ENCODE results near the gene OSTM1.
"Not testable (repeated sequence)": the region's sequence is repeated elsewhere in the genome, so short reads cannot be mapped to it uniquely, and the experiment has no call there.

Gene OSTM1

DNA sequence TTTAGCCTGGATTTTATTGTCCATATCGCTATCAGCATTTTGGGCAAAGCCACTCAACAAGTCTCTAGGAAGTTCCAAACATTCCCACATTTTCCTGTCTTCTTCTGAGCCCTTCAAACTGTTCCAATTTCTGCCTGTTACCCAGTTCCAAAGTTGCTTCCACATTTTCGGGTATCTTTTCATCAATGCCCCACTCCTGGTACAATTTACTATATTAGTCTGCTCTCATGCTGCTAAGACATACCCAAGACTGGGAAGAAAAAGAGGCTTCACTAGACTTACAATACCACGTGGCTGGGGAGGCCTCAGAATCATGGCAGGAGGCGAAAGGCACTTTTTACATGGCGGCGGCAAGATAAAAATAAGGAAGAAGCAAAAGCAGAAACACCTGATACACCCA lies 58.3 kb downstream of the OSTM1 start:
- not testable (repeated sequence) for DNase-seq

GRCh38 chr6:108013787-108014439 lies 60.6 kb downstream of the OSTM1 start:
- no peak for DNase-seq

- no peak for DNase-seq
Measured at GRCh38 chr6:108009894-108010293, 64.6 kb downstream of the OSTM1 start.

DNA sequence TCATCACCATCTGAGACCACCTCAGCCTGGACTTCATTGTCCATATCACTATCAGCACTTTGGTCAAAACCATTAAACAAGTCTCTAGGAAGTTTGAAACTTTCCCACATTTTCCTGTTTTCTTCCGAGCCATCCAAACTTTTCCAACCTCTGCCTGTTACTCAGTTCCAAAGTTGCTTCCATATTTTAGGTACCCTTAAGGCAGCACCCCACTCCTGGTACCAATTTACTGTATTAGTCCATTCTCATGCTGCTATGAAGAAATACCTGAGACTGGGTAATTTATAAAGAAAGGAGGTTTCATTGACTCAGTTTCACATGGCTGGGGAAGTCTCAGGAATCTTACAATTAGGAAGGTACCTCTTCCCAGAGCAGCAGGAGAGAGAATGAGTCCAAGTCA lies 65.3 kb downstream of the OSTM1 start:
- DNase-seq, result not testable (repeated sequence)

- DNase-seq, result no peak
Measured at GRCh38 chr6:108008363-108008762, 66.2 kb downstream of the OSTM1 start.

GRCh38 chr6:108005961-108006360 lies 68.6 kb downstream of the OSTM1 start:
- no peak for DNase-seq

DNA sequence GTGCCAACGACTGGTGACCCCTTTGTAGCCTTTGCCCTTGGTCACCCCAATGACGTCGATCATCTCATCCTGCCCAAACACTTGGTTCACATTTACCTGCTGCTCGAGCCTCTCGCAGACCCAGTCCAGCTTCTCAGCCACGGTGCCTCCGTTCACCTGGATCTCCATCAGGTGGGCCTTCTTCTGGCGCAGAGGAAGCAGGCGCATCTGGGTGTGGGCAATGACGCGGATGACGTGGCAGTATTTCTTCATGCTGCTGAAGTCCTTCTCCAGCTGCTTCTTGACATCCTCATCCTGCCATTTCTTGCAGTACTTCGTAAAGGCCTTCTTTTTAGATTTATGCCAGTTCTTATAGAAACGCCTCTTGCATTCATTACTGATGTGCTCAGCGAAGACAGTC lies 69.7 kb downstream of the OSTM1 start:
- no peak for DNase-seq

DNA sequence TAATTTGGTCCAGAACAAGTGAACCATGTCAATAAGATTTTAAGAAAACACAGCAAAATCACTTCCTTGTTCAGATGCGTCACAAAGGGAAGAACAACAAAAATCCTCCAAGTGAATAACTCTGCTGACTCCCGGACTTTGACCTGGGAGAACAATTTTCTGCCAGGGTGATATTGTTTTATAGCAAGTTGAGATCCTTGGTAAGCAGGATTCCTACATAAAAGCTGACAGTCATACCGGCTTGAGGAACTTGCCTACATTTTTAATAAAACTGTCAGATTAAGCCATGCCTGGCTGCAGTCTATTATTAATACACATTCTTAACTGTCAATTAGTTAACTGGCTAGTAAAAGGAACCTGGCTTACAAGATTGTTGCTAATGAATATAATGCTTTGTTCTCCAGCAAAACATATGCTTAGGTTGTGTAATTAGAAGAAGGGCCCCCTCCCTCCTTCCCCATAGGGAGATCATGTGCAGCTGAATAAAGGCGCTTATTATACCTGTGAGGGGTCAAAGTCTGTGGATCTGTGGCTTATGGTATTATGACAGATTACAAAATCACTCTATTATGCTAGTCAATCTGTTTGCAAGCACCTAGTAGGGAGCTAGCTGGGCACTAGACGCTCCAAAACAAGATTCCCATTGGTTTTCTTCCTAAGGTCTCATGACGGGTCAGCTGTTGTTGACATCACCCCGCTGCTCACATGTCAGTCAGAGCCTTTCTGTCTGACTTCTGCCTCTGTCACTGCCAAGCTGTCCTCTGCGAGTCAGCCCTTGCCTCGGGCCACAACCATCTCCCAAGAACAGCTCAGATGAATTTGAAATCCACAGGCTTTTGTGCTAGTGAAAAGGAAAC lies 71.9 kb downstream of the OSTM1 start:
- no peak for DNase-seq

DNA sequence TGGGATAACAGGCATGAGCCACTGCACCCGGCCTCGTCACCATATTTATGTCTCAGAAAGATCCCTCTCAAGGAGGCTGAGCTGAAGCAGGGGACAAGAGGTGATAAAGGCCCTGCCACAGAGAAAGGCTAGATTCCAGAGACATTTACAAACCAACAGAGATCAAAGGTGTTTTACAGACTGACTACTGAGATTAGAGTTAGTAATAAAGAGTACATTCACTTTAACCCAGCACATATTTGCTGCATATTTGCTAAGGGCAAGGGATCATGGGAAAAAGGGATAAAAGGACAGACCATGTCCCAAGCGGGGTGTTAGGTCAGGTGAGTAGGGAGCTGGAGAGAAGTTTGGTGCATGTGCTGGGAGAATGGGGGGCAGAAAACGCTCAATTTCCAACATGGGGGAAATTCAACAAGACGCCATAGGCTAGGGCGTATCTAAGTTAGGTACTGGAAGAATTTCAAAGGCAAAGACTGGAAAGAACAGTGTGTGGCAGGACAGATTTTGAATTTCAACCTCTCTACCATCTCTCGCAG lies 72.8 kb downstream of the OSTM1 start:
- no peak for DNase-seq

DNA sequence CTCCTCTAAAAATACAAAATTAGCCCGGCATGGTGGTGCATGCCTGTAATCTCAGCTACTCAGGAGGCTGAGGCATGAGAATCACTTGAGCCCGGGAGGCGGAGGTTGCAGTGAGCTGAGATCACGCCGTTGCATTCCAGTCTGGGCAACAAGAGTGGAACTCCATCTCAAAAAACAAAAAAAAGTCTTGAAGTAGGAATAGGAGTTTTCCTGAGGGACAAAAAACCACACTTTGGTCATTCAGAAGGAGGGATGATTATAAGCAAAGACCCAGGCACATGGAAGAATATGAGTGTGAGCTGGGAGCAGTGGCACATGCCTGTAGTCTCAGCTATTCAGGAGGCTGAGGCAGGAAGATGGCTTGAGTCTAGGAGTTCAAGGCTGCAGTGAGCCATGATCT lies 74.3 kb downstream of the OSTM1 start:
- not testable (repeated sequence) for DNase-seq

DNA sequence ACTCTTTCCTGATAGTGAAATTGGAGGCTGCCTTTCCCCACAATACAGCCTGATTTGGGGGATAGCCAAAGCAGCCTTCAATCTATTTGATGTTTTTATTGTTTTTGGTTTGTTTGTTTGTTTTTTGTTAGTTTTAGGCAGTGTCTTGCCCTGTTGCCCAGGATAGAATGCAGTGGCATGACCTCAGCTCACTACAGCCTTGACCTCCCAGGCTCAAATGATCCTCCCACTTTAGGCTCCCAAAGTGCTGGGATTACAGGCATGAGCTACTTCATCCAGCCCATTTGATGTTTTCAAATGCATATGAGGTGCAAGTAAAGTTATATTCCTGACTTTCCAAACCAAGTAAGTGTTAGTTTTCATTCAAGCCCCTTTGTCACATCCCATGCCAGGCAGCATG lies 75.2 kb downstream of the OSTM1 start:
- no peak for DNase-seq

DNA sequence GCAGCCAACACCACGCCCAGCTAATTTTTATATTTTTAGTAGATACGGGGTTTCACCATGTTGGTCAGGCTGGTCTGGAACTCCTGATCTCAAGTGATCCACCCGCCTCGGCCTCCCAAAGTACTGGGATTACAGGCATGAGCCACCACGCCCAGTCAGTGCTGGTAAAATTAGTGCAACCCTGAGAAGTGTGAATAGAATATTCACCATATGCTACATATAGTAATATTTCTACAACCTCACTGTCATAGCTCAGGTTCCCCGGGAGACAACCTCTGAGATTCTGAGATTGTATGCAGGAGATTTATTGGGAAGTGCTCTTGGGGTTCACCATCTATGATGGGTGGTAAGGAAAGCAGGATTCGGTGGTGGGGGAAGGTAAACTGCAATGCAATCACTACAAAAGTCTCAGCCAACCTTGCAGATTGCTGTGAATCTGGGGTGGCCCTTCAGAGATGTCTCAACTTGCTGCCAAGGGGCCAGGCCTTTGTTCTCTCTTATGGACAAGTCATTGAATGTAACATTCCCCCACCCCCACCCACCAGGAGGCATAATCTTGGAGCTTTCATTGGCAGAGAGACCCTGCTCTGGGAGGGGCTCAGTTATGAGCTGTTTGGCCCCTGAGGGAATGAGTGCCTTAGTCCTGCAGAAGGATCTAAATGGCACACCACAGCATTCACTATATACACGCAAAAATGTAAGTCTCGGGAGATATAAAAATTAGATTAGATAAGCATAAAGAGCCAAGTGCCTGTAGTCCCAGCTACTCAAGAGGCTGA lies 82.6 kb downstream of the OSTM1 start:
- no peak for DNase-seq
